CD4-positive, alpha-beta T cell treated with Interleukin-17A for 4 hours (primary cell): ENCODE data around the gene SLC38A2.
A peak's percentile ranks its signal among the peaks of the same experiment; 100 is the strongest.
"Not testable (repeated sequence)": the region's sequence is repeated elsewhere in the genome, so short reads cannot be mapped to it uniquely, and the experiment has no call there.

ENCODE experiments used
- DNase-seq: peaks from one replicate; pipeline ENCODE4 v3.0.0-alpha.2; 2020; ENCODE audit warnings: mixed read lengths

The SLC38A2 gene

DNA sequence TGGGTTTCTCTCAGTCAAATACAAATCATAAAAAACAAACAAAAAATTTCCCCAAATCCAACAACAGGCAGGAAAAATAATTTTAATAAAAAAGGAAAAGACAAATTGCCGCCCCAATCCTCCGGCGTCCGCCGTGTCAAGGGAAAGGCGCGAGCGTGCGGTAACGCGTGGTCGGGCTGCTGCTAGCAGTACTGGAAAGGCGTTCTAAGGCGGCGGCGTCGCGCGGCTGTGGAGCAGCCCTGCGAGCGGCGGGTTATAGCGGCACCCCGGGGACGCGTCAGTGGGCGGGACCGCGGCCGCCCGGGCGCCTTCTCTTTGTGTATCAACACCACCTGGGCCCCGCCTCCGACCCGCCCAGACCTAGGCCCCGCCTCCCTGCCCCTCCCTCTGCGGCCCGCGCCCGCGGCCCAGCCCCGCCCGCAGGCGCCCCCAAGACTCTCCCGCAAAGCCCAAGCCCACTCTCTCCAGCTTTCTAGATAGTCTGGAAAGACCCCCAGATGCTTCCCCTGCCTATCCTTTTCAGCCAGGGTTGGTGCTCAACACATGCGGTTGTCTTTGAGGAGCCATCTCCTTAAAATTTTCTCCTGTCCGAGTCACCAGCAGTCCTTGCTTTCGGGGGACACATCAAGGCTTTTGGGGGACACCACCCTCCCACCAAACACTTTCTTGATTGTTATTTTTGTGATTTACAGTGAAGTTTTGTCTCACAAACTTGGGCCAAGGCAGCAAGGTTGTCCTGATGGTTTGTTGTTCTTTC is at the start of gene SLC38A2:
SLC38A2 (minus strand) TSS at position 230 of the 757 bp plus-strand sequence. CDS start 1,480 bp downstream, outside the sequence.
- peak; percentile 99 for DNase-seq

- no peak for DNase-seq
Measured at GRCh38 chr12:46419675-46420074, 47.1 kb upstream of the SLC38A2 start.

DNA sequence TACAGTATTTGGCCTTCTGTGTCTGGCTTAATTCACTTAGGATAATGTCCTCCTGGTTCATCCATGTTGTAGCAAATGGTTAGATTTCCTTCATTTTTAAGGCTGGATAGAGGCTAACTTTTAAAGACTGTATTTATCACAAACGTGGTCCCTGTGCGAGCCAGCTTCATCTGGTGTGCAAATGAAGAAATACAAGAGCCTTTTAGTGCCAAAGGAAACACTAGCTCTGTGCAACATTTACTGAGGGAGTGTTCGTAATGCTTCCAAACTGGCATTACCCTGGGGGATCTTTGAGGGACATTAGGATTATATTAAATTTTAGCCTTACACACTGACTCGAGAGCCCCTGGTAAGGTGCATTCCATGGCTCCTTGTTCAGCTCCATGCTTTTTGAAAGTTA is 43.0 kb upstream of the SLC38A2 start:
- no peak for DNase-seq

GRCh38 chr12:46414591-46415268 is 42.2 kb upstream of the SLC38A2 start:
- no peak for DNase-seq

DNA sequence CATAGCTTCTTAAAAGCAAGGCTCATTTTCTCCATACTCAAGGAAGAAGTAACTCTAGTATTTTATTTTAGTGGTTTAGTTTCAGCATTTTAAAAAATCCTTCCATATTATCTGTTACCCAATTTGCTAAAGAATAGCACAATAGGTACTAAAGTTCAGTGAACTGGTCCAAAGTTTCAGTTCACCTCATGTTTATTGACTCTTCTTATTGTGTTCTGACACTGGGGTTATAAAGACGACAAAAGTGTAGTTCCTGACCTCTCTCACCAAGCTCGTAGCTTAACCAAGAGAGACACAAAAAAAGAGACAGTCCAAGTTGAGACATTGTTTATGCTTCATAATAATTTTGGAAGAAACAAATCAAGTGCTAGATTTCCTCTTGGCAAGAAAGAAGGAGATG is 40.8 kb upstream of the SLC38A2 start:
- DNase-seq: no peak

GRCh38 chr12:46412857-46413256 is 40.3 kb upstream of the SLC38A2 start:
- no peak for DNase-seq

- no peak for DNase-seq
Measured at GRCh38 chr12:46410495-46410894, 37.9 kb upstream of the SLC38A2 start.

GRCh38 chr12:46409974-46410373 is 37.4 kb upstream of the SLC38A2 start:
- DNase-seq: no peak

DNA sequence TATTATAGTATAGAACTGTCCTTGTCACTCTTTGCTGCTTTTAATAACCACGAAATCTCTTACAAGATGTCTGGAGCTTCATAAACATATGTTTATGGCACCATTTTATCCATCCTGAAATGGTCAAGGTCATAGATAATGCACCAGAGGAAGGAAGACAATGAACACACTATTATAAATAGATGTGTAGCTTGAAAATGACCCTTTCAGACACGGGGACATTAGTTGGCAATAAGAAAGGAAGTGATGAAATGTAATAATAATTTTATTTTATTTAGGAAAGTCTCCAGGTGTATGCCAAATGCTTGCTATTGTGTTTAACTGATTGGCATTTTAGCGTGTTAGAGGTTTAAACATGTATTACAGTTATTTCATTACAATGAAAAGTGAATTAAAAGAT is 36.8 kb upstream of the SLC38A2 start:
- DNase-seq: no peak

GRCh38 chr12:46408441-46408840 is 35.9 kb upstream of the SLC38A2 start:
- DNase-seq: no peak

DNA sequence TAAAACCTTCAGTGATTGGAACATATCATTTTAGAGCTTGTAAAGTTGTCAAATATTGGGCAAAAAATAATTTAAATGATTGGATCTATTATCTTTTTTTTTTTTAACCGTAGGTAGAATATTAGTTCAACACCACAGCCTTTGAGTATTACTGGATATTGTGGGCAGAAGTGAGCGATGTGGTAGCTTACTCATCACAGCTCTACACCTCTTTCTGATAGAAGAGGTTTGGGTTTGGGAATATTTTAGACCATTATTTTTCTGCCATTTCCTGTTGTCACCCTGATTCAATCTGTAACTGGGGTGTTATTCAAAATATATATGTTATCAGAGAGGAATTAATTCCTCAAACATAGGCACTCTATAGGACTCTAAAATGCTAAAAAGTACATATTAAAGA is 34.8 kb upstream of the SLC38A2 start:
- no peak for DNase-seq

- no peak for DNase-seq
Measured at GRCh38 chr12:46406352-46407027, 33.9 kb upstream of the SLC38A2 start.

- no peak for DNase-seq
Measured at GRCh38 chr12:46404733-46405132, 32.2 kb upstream of the SLC38A2 start.

GRCh38 chr12:46404225-46404631 is 31.7 kb upstream of the SLC38A2 start:
- DNase-seq: no peak

DNA sequence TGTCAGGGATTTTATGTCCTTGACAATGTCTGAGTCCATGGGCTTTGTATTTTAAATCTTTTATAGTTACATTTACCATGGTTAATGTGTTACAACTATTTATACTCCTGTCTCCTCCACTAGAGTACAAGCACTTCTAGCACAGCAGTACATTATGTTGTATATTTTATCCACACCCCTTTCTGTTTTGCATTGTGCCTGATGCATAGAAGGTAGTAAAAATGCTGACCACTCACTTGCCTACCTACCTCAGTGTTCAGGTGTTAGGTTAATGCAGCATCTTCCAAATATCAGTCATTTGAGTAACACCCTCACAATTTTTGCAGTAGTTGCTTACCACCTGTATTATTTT is 31.1 kb upstream of the SLC38A2 start:
- DNase-seq: no peak

- DNase-seq: no peak
Measured at GRCh38 chr12:46402941-46403718, 30.6 kb upstream of the SLC38A2 start.

- no peak for DNase-seq
Measured at GRCh38 chr12:46402451-46402850, 29.9 kb upstream of the SLC38A2 start.

- DNase-seq: no peak
Measured at GRCh38 chr12:46401662-46402061, 29.1 kb upstream of the SLC38A2 start.

- DNase-seq: no peak
Measured at GRCh38 chr12:46400406-46400805, 27.8 kb upstream of the SLC38A2 start.

GRCh38 chr12:46399461-46400248 is 27.1 kb upstream of the SLC38A2 start:
- DNase-seq: not testable (repeated sequence)

DNA sequence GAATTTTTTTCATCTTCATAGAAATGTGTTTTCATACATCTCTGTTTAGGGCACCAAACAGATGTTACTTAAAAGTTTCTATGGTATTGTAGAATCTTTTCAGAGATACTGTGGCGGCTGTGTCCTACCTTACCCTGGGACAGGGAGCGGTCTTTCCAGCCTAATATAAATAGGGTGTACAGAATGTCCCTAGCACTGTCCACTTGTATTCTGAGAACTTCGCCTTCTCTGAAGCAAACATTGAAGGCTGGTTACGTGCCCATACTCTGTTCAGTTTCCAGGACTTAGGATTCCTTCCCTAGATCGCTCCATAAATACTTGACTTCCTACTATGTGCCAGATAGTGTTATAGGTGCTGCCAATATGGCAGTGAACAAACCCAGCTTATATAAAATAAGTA is 24.3 kb upstream of the SLC38A2 start:
- no peak for DNase-seq

- DNase-seq: no peak
Measured at GRCh38 chr12:46395388-46395787, 22.8 kb upstream of the SLC38A2 start.
